A549 (cell line): ENCODE results near the gene ABCG8. TPM values are rescaled to one million over a fixed set of nuclear protein-coding genes. Genes with fewer than 3 reads are reported as not detected.

Experiments used
- ATAC-seq, 2 experiments: fragments of 200-7000 bp in 1 of 2; fragments of >200 bp in 1 of 2; cut with Nextera tagmentation in 1 of 2; cut with Tn5 transposase in 1 of 2; 3 replicates each; pipeline versions ENCODE4 v1.8.0 to v1.9.1; 2018 to 2020; ENCODE audit warnings: mild to moderate bottlenecking in 1 of 2, moderate library complexity in 1 of 2
- CTCF ChIA-PET: fragments of 300-600 bp; sonication (Branson Sonifier 250); formaldehyde crosslinking; extraction: SDS; loops from one replicate; lab custom pipeline; 2021; ENCODE audit warnings: antibody characterized with exemption, inconsistent platforms; lab: Yijun Ruan, JAX
- POLR2A ChIA-PET: fragments of 350-600 bp; formaldehyde crosslinking; extraction: SDS; loops from one replicate; lab custom pipeline; 2021; ENCODE audit warnings: antibody characterized with exemption, inconsistent platforms; lab: Yijun Ruan, JAX
- DNase-seq, 2 experiments: peaks; one replicate each; pipeline versions ENCODE4 v3.0.0 to v3.0.0-alpha.2; 2011 to 2016; ENCODE audit warnings: low read depth in 1 of 2, low spot score in 1 of 2
- FAIRE-seq: peaks from 2 replicates; lab custom pipeline; 2011; peaks lifted over from hg19 to GRCh38; lab: Jason Lieb, UNC
- H3K27ac ChIP-seq, 2 experiments: fragments of >200 bp; sonication (Bioruptor Twin); formaldehyde crosslinking; 3 replicates each; pipeline ENCODE4 v1.5.1; 2016 to 2017
- H3K4me1 ChIP-seq: fragments of >200 bp; sonication (Bioruptor Twin); formaldehyde crosslinking; 3 replicates; pipeline ENCODE4 v1.6.1; 2016
- H3K4me2 ChIP-seq: fragments of >200 bp; sonication (Bioruptor Twin); formaldehyde crosslinking; 3 replicates; pipeline ENCODE4 v1.6.1; 2016
- H3K4me3 ChIP-seq: fragments of >200 bp; sonication (Bioruptor Twin); formaldehyde crosslinking; 3 replicates; pipeline ENCODE4 v1.5.1; 2016
- H3K9me3 ChIP-seq: fragments of >200 bp; sonication (Bioruptor Twin); formaldehyde crosslinking; 3 replicates; pipeline ENCODE4 v1.6.1; 2016
- CEBPB ChIP-seq, 2 experiments: fragments of >200 bp in 1 of 2; sonication (Bioruptor Twin) in 1 of 2; formaldehyde crosslinking in 1 of 2; IDR thresholded peaks; 2 replicates each; pipeline ENCODE4 v1.6.1; 2012 to 2016
- CTCF ChIP-seq: fragments of >200 bp; sonication (Bioruptor Twin); formaldehyde crosslinking; IDR thresholded peaks from 3 replicates; pipeline ENCODE4 v1.5.1; 2016
- E2F6 ChIP-seq: IDR thresholded peaks from 2 replicates; pipeline ENCODE4 v1.6.1; 2012; ENCODE audit warnings: low read depth, borderline replicate concordance
- ESRRA ChIP-seq: fragments of 150-350 bp; IDR thresholded peaks from 2 replicates; pipeline ENCODE4 v1.6.1; 2014; ENCODE audit warnings: mild to moderate bottlenecking, low read length, borderline replicate concordance
- FOSL2 ChIP-seq, 2 experiments: fragments of 450-650 bp in 1 of 2; fragments of >200 bp in 1 of 2; sonication (Bioruptor Twin) in 1 of 2; formaldehyde crosslinking; IDR thresholded peaks; 2 replicates each; pipeline versions ENCODE4 v1.5.0 to v1.6.1; 2016 to 2020; ENCODE audit warnings: mild to moderate bottlenecking in 1 of 2, moderate library complexity in 1 of 2
- GATA3 ChIP-seq: IDR thresholded peaks from 2 replicates; pipeline ENCODE4 v1.6.1; 2012; ENCODE audit warnings: borderline replicate concordance
- HOXB5 ChIP-seq: fragments of 250-450 bp; sonication (Bioruptor Pico); IDR thresholded peaks from 2 replicates; pipeline ENCODE4 v1.5.0; 2020; ENCODE audit warnings: mild to moderate bottlenecking, moderate library complexity
- JUN ChIP-seq, 2 experiments: fragments of >200 bp; sonication (Bioruptor Twin); formaldehyde crosslinking; IDR thresholded peaks; 2 replicates in 1 of 2; 3 replicates in 1 of 2; pipeline ENCODE4 v1.6.1; 2016 to 2017
- MAFK ChIP-seq: fragments of 450-650 bp; IDR thresholded peaks from 2 replicates; pipeline ENCODE4 v1.6.1; 2014; ENCODE audit not compliant: partially characterized antibody
- MAX ChIP-seq: IDR thresholded peaks from 2 replicates; pipeline ENCODE4 v1.6.1; 2012
- NFE2L2 ChIP-seq: fragments of 150-350 bp; conservative IDR thresholded peaks from 2 replicates; pipeline ENCODE4 v1.6.1; 2014; ENCODE audit warnings: low read length
- POLR2A ChIP-seq: IDR thresholded peaks from 2 replicates; pipeline ENCODE4 v1.6.1; 2012; ENCODE audit warnings: mild to moderate bottlenecking, low read length
- RAD21 ChIP-seq, 2 experiments: fragments of >200 bp in 1 of 2; sonication (Bioruptor Twin) in 1 of 2; formaldehyde crosslinking in 1 of 2; IDR thresholded peaks in 1 of 2; conservative IDR thresholded peaks in 1 of 2; 2 replicates in 1 of 2; 3 replicates in 1 of 2; pipeline ENCODE4 v1.6.1; 2012 to 2018; ENCODE audit warnings: inconsistent platforms in 1 of 2
- RARB ChIP-seq: fragments of 250-450 bp; sonication (Bioruptor Pico); IDR thresholded peaks from 2 replicates; pipeline ENCODE4 v1.8.0; 2021; ENCODE audit warnings: mild to moderate bottlenecking, moderate library complexity
- REST ChIP-seq: fragments of 200-600 bp; sonication (generic); IDR thresholded peaks from 2 replicates; pipeline ENCODE4 v1.6.1; 2016; ENCODE audit warnings: antibody characterized with exemption, mild to moderate bottlenecking, moderate library complexity
- RFX5 ChIP-seq: fragments of 450-650 bp; IDR thresholded peaks from 2 replicates; pipeline ENCODE4 v1.7.1; 2014; ENCODE audit warnings: antibody characterized with exemption, mild to moderate bottlenecking, moderate library complexity
- SMC3 ChIP-seq: fragments of >200 bp; sonication (Bioruptor Twin); formaldehyde crosslinking; IDR thresholded peaks from 3 replicates; pipeline ENCODE4 v1.6.1; 2018; ENCODE audit warnings: inconsistent platforms
- TFCP2L1 ChIP-seq: fragments of 250-450 bp; sonication (Bioruptor Pico); IDR thresholded peaks from 2 replicates; pipeline ENCODE4 v1.5.0; 2021; ENCODE audit warnings: mild to moderate bottlenecking
- WGBS: methylation state at CpG from one replicate; pipeline ENCODE4 v1.1.6; 2017; ENCODE audit errors: missing lambda C conversion rate; 5-methylcytosine and 5-hydroxymethylcytosine counted together
- polyA plus RNA-seq, 4 experiments: library from polyadenylated mRNA; depleted of rRNA in 3 of 4; stranded (reverse); fragments of >200 nt; fragmentation: RNase III in 1 of 4; extraction: RNeasy Plus Mini Kit Qiagen cat#74134 plus additional on column Dnase treatment in 1 of 4; gene quantifications; 2 replicates in 3 of 4; 3 replicates in 1 of 4; pipeline ENCODE4 v1.2.3, GENCODE V29; 2011 to 2017

Gene ABCG8
- polyA plus RNA-seq, 2 of the 4 experiments (the other 2 are of a cell fraction): not detected

- DNase-seq: peak; percentile 64 to 76
- CTCF ChIA-PET: interaction anchor here (0.8 to 4.3 kb wide), 16 partner anchors 10 to 302 kb away, joined by 3 to 26 read pairs (median 4); no protein-coding TSS in a partner anchor
- WGBS: 17% methylated on average over 11 of the region's 11 CpGs
- Histone ChIP-seq H3K4me1 (peaks cover 28% of the 10 kb centered on the region), H3K4me3 (no peak overlapping the region), H3K9me3 (no peaks in the 10 kb centered on the region), H3K4me2 (peak overlapping the region; percentile 59), H3K27ac (0 out of 6 replicates have a peak overlapping the region, but pooled peaks of 1 of the 2 experiments have one; percentile 1)
- TF ChIP-seq RARB (CRISPR knock-in tag) (no peak), JUN (IDR thresholded peaks at IDR 0.05) (no peak), RFX5 (no peak), HOXB5 (CRISPR knock-in tag) (no peak), NFE2L2 (no peak), REST (no peak), E2F6 (no peak), CTCF (peak; percentile 61), FOSL2 (IDR thresholded peaks at IDR 0.05) (no peak), FOSL2 (CRISPR knock-in tag; IDR thresholded peaks at IDR 0.05) (no peak), TFCP2L1 (CRISPR knock-in tag) (no peak), MAFK (no peak), POLR2A (no peak), RAD21 (conservative IDR thresholded peaks at IDR 0.05 in 1 of 2, IDR thresholded peaks at IDR 0.05 in 1 of 2) (peak in 1 of 2 experiments; percentile 47; a peak in 3 of 5 replicates), SMC3 (peak; percentile 60), ESRRA (no peak), GATA3 (peak; percentile 36; the same call in 1 of the 2 replicates), MAX (peak; percentile 38; the same call in 1 of the 2 replicates)
- FAIRE-seq: peak; percentile 51
- ATAC-seq: peak; percentile 90 to 94
- POLR2A ChIA-PET: interaction anchor here (1.0 to 1.1 kb wide), 2 partner anchors 293 to 302 kb away, joined by 3 to 5 read pairs; partner anchors contain the start of gene THADA
Observed at GRCh38 chr2:43898134-43898837, 59.5 kb downstream of the ABCG8 start.

- CTCF ChIA-PET: interaction anchor here (0.8 to 4.3 kb wide), 13 partner anchors 10 to 294 kb away, joined by 3 to 26 read pairs (median 5); no protein-coding TSS in a partner anchor
- peak; percentile 71 to 78 for ATAC-seq
- 51% methylated on average over 11 of the region's 11 CpGs for WGBS
Observed at GRCh38 chr2:43898838-43899346, 60.1 kb downstream of the ABCG8 start.

More at GRCh38 chr2:43898838-43899346, 60.1 kb downstream of the ABCG8 start:
- DNase-seq (peak; percentile 44 to 50), FAIRE-seq (no peak)
- Histone ChIP-seq H3K4me1 (peaks cover 28% of the 10 kb centered on the region), H3K4me2 (peak overlapping the region; percentile 59), H3K4me3 (no peak overlapping the region), H3K9me3 (no peaks in the 10 kb centered on the region), H3K27ac (0 out of 6 replicates have a peak overlapping the region, but pooled peaks of 1 of the 2 experiments have one; percentile 4)
- TF ChIP-seq CEBPB (IDR thresholded peaks at IDR 0.05) (0 out of 4 replicates have a peak, but pooled peaks of 1 of the 2 experiments have one; percentile 15), FOSL2 (IDR thresholded peaks at IDR 0.05) (no peak), FOSL2 (CRISPR knock-in tag; IDR thresholded peaks at IDR 0.05) (peak; percentile 45; the same call in 1 of the 2 replicates), JUN (IDR thresholded peaks at IDR 0.05) (no peak)
- POLR2A ChIA-PET: interaction anchor here (1.0 to 1.1 kb wide), 2 partner anchors 294 to 303 kb away, joined by 3 to 5 read pairs; partner anchors contain the start of gene THADA
